NCI-H2029 (cell line): ENCODE results near the gene RASAL1.

Experiments used
- DNase-seq: peaks from one replicate; lab custom pipeline; 2025; lab: John Stamatoyannopoulos, UW

Gene RASAL1

GRCh38 chr12:113075137-113075683, 60.4 kb downstream of the RASAL1 start:
- no peak for DNase-seq

- no peak for DNase-seq
Measured at GRCh38 chr12:113073586-113073985, 62.0 kb downstream of the RASAL1 start.

DNA sequence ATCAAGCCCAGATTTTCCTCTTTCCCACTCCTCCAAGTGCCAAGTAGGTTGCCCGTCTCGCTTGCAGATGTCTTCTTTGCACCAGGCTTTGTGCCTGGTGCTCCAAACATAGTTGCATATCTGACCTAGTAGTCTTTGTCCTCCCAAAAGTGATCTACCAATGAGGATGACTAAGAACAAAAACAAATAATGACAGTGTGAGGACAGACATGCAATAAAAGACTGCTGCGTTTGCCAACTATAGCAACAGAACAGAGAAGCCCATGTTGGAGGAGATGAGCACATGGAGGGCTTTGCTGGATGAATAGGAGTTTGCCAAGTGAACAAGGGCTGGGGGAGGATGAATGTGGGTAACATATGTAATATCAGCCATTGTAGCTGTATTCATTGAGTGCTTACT, 63.4 kb downstream of the RASAL1 start:
- DNase-seq = peak; percentile 23

- peak; percentile 22 for DNase-seq
Measured at GRCh38 chr12:113071135-113072112, 64.1 kb downstream of the RASAL1 start.

DNA sequence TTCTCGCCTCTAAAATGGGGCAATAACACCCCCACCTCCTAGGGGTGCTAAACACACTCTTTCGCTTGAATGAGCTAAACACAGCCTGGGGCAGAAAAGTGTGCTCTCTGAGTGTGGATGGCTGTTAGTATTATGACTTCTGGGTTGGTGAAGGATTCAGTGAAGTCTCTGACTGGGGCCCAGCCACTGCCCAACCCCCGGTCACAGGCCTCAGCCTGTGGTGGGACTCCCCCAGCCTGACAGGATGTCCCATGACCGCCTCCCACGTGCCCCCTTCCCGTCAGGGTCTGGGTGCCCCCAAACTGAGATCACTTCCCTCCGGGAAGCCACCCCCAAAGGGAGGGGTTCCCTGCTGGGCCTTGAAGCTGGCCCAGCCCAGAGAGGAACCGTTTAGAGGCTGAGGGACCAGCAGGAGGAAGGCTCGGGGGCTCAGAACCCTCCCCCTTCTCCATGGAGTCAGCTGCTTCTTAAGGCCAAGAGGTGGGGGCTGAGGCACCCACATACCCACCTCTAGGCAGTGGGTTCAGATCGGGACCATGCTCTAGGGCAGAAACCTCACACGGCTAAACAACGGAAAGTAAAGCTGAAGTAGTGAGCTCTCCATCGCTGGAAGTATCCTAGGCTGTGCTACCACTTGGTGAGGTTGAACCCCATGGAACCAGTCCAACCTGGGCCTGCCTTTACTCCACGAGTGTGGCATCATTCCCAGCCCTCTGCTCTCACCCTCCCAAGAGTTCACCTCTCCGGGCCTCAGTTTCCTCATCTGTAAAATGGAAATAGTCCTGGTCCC, 65.2 kb downstream of the RASAL1 start:
- no peak for DNase-seq

DNA sequence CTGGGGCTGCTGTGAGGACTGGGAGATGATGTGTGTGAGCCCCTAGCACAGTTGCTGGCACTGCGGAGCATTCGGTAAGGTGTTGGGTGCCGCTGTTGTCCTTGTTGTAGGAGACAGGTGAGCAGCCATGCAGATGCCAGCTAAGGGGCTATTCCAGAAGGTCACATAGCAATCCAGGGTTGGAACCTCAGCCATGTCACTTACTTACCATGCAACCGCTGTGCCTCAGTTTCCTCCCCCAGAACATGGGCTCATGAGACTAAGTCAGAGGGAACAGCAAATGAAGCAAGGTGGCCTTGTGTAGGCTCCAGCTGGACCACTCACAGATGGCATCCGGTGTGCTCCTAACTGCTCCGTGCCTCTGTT, 65.8 kb downstream of the RASAL1 start:
- DNase-seq = no peak

- no peak for DNase-seq
Measured at GRCh38 chr12:113069149-113069548, 66.4 kb downstream of the RASAL1 start.

- no peak for DNase-seq
Measured at GRCh38 chr12:113067987-113068935, 67.3 kb downstream of the RASAL1 start.

GRCh38 chr12:113066813-113067400, 68.7 kb downstream of the RASAL1 start:
- DNase-seq = peak; percentile 39

DNA sequence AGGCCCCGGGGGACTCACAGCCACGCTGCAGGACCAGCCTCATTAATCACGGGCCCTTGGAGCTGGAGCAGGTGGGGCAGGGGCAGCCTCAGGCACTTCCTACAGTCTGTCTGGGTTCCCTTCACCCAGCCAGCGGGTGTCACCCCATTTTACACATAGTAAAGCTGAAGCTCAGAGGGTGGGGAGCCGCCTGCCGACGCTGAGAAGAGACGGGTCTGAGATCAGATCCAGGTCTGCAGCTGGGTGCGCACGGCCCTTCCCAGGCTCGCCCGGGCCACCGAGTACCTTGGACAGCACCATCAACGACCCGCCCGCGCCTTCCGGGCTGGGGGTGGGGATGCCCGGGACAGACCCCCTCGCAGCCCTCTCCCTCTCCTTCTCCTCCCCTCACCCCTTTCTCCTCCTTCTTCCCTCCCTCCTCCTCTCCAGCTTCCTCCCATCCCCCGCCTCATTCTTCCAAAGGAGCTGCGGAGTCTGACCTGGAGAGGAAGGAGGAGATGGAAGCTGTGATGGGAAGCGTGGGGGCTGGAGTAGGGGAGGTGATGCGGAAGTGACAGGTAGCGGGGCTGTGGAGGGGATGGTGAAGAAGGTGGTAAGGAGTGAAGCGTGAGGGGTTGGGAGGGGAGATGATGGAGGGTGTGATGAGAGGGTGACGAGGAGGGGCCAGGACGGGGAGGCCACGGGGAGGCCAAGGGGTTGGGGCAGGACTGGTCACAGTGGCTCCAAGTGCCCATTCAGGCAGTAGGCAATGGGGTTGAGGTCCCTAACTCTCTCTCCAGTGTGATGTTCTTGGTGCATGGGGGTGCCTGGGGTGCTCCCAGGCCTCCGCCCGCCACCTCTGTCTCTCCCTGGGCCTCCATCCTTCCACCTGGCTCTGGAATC, 70.2 kb downstream of the RASAL1 start:
- no peak for DNase-seq

- no peak for DNase-seq
Measured at GRCh38 chr12:113064395-113065125, 71.0 kb downstream of the RASAL1 start.

GRCh38 chr12:113063396-113064350, 71.9 kb downstream of the RASAL1 start:
- no peak for DNase-seq

GRCh38 chr12:113062502-113063395, 72.8 kb downstream of the RASAL1 start:
- no peak for DNase-seq

- no peak for DNase-seq
Measured at GRCh38 chr12:113061061-113061694, 74.4 kb downstream of the RASAL1 start.

DNA sequence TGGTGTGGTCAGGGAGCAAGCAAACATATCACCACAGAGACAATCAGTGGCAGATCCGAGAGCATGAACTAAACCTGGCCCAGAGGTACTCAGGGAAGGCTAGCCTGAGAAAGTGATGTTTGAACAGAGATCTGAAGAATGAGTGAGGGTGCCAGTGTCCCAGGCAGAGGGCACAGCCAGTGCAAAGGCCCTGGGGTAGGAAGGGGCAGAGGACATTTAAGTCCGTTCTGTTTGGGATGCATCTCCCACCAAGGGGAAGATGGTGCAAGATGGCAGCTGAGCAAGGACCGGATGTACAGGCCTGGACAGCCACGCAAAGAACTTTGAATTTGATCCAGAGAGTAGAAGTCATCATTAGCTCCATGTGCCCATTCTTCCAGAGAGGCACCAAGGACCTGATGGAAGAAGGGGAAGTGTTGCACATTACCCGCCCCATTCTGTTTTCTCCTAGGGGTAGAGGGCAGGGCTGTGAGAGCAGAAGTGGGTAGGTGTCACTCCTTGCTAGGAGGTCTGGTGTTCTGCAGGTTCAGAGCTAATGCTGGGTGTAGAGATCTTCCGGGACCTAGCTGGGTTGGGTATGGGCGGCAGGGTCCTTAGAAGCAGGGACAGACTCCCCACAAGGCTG, 75.1 kb downstream of the RASAL1 start:
- DNase-seq = no peak

GRCh38 chr12:113059071-113059595, 76.4 kb downstream of the RASAL1 start:
- DNase-seq = no peak
